Uterus (tissue), 4 donors: ENCODE results near the gene PKNOX2. TPM values are rescaled to one million over a fixed set of nuclear protein-coding genes. Genes with fewer than 3 reads are reported as not detected.

ENCODE experiments used
- DNase-seq, 2 donors: peaks; one replicate each; pipeline ENCODE4 v3.0.0-alpha.2; 2019 to 2020
- H3K27ac ChIP-seq, 2 donors: fragments of 200-600 bp; sonication (generic); 1 replicate in 1 of 2; 2 replicates in 1 of 2; pipeline ENCODE4 v1.5.1; 2016 to 2018
- H3K27me3 ChIP-seq, 2 donors: fragments of 200-600 bp; sonication (generic); one replicate each; pipeline ENCODE4 v1.5.1; 2018 to 2019; ENCODE audit warnings: control low read depth in 1 of 2
- H3K36me3 ChIP-seq, 2 donors: fragments of 200-600 bp; sonication (generic); one replicate each; pipeline ENCODE4 v1.5.1; 2019; ENCODE audit warnings: control low read depth in 1 of 2
- H3K4me1 ChIP-seq, 2 donors: fragments of 200-600 bp; sonication (generic); one replicate each; pipeline ENCODE4 v1.5.1; 2018 to 2019; ENCODE audit warnings: control low read depth in 1 of 2
- H3K4me3 ChIP-seq, 2 donors: fragments of 200-600 bp; sonication (generic); 1 replicate in 1 of 2; 2 replicates in 1 of 2; pipeline ENCODE4 v1.5.1; 2018 to 2019; ENCODE audit warnings: mild to moderate bottlenecking in 1 of 2
- H3K9me3 ChIP-seq, 2 donors: fragments of 200-600 bp; sonication (generic); one replicate each; pipeline ENCODE4 v1.5.1; 2019; ENCODE audit warnings: control low read depth in 1 of 2
- CTCF ChIP-seq, 4 experiments: fragments of 200-600 bp in 2 of 4; fragments of 450-650 bp in 2 of 4; sonication (generic) in 2 of 4; IDR thresholded peaks; one replicate each; pipeline ENCODE4 v1.5.1; 2016 to 2019; ENCODE audit warnings: antibody characterized with exemption in 4 of 4, mild to moderate bottlenecking in 2 of 4, moderate library complexity in 1 of 4
- POLR2A ChIP-seq, 2 donors: fragments of 450-650 bp; IDR thresholded peaks; one replicate each; pipeline ENCODE4 v1.6.1; 2016; ENCODE audit warnings: antibody characterized with exemption in 2 of 2, mild to moderate bottlenecking in 1 of 2, moderate library complexity in 1 of 2
- intact Hi-C: fragments of 100-400 bp; cut with DNase I; formaldehyde crosslinking; loops from one replicate; pipeline ENCODE4 v1.15.1; 2023; ENCODE audit warnings: low total_unique reads
- total RNA-seq, 4 donors: library from RNA; depleted of rRNA in 3 of 4; stranded (reverse); fragments of >200 nt in 3 of 4; gene quantifications; one replicate each; pipeline versions ENCODE4 v1.1.0 to v1.2.4, GENCODE V29; 2014 to 2023
- donor health status: DM: yes; HTN: yes; CAD: no.

The PKNOX2 gene
- total RNA-seq, 4 donors from 2014 or later, result 0.29 to 22.7 (median 3.3) TPM

GRCh38 chr11:125325196-125325595 is 160.6 kb downstream of the PKNOX2 start:
- TF ChIP-seq CTCF (IDR thresholded peaks at IDR 0.05) (no peak), POLR2A (IDR thresholded peaks at IDR 0.05) (no peak)
- H3K27me3 ChIP-seq, result no peaks in the 10 kb centered on the region
- H3K4me1 ChIP-seq, result no peaks in the 10 kb centered on the region
- H3K27ac ChIP-seq, result no peak overlapping the region
- intact Hi-C loops, result no loop called here
- DNase-seq, result no peak
- no peaks in the 10 kb centered on the region for H3K36me3 ChIP-seq
- H3K4me3 ChIP-seq, result no peak overlapping the region
- no peaks in the 10 kb centered on the region for H3K9me3 ChIP-seq

GRCh38 chr11:125326126-125326525 is 161.6 kb downstream of the PKNOX2 start:
- H3K27ac ChIP-seq, result no peak overlapping the region
- DNase-seq, result no peak
- no peaks in the 10 kb centered on the region for H3K4me1 ChIP-seq
- H3K27me3 ChIP-seq, result no peaks in the 10 kb centered on the region
- no peak for TF ChIP-seq POLR2A (IDR thresholded peaks at IDR 0.05)
- H3K9me3 ChIP-seq, result no peaks in the 10 kb centered on the region
- H3K36me3 ChIP-seq, result no peaks in the 10 kb centered on the region
- intact Hi-C loops, result no loop called here
- no peak overlapping the region for H3K4me3 ChIP-seq

- H3K27me3 ChIP-seq, result no peaks in the 10 kb centered on the region
- no peak overlapping the region for H3K27ac ChIP-seq
- no peak overlapping the region for H3K4me3 ChIP-seq
- no peaks in the 10 kb centered on the region for H3K36me3 ChIP-seq
- no peaks in the 10 kb centered on the region for H3K4me1 ChIP-seq
- H3K9me3 ChIP-seq, result no peaks in the 10 kb centered on the region
- intact Hi-C loops, result no loop called here
- no peak for TF ChIP-seq CTCF (IDR thresholded peaks at IDR 0.05)
- TF ChIP-seq POLR2A (IDR thresholded peaks at IDR 0.05), result no peak
- no peak for DNase-seq
Observed at GRCh38 chr11:125327518-125328224, 163.1 kb downstream of the PKNOX2 start.

GRCh38 chr11:125328225-125328580 is 163.7 kb downstream of the PKNOX2 start:
- H3K27ac ChIP-seq, result no peak overlapping the region
- intact Hi-C loops, result no loop called here
- no peaks in the 10 kb centered on the region for H3K4me1 ChIP-seq
- H3K9me3 ChIP-seq, result no peaks in the 10 kb centered on the region
- no peaks in the 10 kb centered on the region for H3K27me3 ChIP-seq
- no peak for DNase-seq
- H3K4me3 ChIP-seq, result no peak overlapping the region
- no peaks in the 10 kb centered on the region for H3K36me3 ChIP-seq
- TF ChIP-seq CTCF (IDR thresholded peaks at IDR 0.05) (no peak), POLR2A (IDR thresholded peaks at IDR 0.05) (no peak)

GRCh38 chr11:125329786-125330185 is 165.2 kb downstream of the PKNOX2 start:
- Histone ChIP-seq H3K4me1 (no peaks in the 10 kb centered on the region), H3K36me3 (no peaks in the 10 kb centered on the region), H3K4me3 (no peak overlapping the region), H3K27me3 (no peaks in the 10 kb centered on the region), H3K27ac (no peak overlapping the region), H3K9me3 (no peaks in the 10 kb centered on the region)
- TF ChIP-seq CTCF (IDR thresholded peaks at IDR 0.05) (no peak), POLR2A (IDR thresholded peaks at IDR 0.05) (no peak)
- intact Hi-C loops, result no loop called here
- DNase-seq, result no peak
